GM06990 (cell line): Measurements from ENCODE around the gene ZBTB42.

ENCODE experiments used
- DNase-seq: peaks from one replicate; pipeline ENCODE4 v3.0.0-alpha.2; 2011; ENCODE audit not compliant: insufficient read length; ENCODE audit errors: extremely low read depth
- H3K27me3 ChIP-seq: replicated peaks from 2 replicates; pipeline ENCODE4 v1.6.0; 2011; ENCODE audit warnings: low read length; ENCODE audit not compliant: control insufficient read depth, insufficient read depth
- H3K36me3 ChIP-seq: 2 replicates; pipeline ENCODE4 v1.5.1; 2011; ENCODE audit warnings: low read length; ENCODE audit not compliant: control insufficient read depth, insufficient read depth
- H3K4me3 ChIP-seq: replicated peaks from 2 replicates; pipeline ENCODE4 v1.5.1; 2011; ENCODE audit warnings: low read depth, mild to moderate bottlenecking, control low read depth, low read length
- TF ChIP-seq, protein P1 (sequence below): IDR thresholded peaks from 2 replicates; pipeline ENCODE4 v1.5.1; 2011; ENCODE audit warnings: low read length, control low read depth, mild to moderate bottlenecking, inconsistent platforms; ENCODE audit not compliant: insufficient read depth, poor library complexity, severe bottlenecking

The ZBTB42 gene

GRCh38 chr14:104780513-104781030 lies 20.3 kb upstream of the ZBTB42 start:
- Histone ChIP-seq H3K4me3 (no peak overlapping the region), H3K27me3 (no peaks in the 10 kb centered on the region), H3K36me3 (peaks cover 12% of the 10 kb centered on the region)
- DNase-seq, result no peak
- TF ChIP-seq, protein P1, sequence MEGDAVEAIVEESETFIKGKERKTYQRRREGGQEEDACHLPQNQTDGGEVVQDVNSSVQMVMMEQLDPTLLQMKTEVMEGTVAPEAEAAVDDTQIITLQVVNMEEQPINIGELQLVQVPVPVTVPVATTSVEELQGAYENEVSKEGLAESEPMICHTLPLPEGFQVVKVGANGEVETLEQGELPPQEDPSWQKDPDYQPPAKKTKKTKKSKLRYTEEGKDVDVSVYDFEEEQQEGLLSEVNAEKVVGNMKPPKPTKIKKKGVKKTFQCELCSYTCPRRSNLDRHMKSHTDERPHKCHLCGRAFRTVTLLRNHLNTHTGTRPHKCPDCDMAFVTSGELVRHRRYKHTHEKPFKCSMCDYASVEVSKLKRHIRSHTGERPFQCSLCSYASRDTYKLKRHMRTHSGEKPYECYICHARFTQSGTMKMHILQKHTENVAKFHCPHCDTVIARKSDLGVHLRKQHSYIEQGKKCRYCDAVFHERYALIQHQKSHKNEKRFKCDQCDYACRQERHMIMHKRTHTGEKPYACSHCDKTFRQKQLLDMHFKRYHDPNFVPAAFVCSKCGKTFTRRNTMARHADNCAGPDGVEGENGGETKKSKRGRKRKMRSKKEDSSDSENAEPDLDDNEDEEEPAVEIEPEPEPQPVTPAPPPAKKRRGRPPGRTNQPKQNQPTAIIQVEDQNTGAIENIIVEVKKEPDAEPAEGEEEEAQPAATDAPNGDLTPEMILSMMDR, result no peak

GRCh38 chr14:104781271-104782077 lies 19.4 kb upstream of the ZBTB42 start:
- no peak for DNase-seq
- no peak overlapping the region for H3K4me3 ChIP-seq
- H3K27me3 ChIP-seq, result no peaks in the 10 kb centered on the region
- TF ChIP-seq, protein P1, result no peak
- peaks cover 11% of the 10 kb centered on the region for H3K36me3 ChIP-seq

DNA sequence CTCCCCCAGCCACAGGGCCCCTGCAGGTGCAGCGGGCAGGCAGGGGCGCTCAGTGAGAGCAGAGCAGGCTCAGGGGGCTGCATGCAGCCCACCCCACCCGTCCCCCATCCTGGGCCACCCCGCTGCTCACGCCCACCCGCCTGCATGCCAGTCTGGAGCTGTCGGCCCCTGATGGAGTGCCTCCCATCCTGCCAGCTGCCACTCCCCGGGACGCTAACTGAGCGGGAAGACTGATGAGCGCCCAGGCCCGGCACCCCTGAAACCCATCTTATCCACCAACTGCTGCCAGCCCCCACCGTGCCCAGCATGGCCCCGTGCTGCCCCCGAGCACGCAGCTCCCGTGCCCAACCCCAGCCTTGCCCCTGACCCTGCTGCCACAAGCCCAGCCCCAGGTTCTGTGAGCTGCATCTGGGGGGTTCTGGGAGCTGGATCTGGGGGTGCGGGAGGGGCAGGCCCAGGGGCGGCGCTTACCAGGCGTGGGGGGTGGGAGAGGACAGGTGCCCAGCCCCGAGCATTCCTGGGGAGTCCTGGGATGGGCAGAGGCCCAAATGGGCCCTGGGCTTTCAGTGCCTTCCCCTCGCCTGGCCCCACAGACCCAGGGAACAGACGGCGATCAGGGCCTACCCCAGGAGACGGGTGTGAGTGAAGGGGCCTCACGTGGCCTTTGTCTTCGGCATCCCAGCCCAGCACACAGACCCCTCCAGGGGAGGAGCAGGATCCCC lies 18.7 kb upstream of the ZBTB42 start:
- no peak overlapping the region for H3K4me3 ChIP-seq
- TF ChIP-seq, protein P1, result no peak
- peaks cover 7% of the 10 kb centered on the region for H3K36me3 ChIP-seq
- H3K27me3 ChIP-seq, result no peaks in the 10 kb centered on the region
- no peak for DNase-seq

DNA sequence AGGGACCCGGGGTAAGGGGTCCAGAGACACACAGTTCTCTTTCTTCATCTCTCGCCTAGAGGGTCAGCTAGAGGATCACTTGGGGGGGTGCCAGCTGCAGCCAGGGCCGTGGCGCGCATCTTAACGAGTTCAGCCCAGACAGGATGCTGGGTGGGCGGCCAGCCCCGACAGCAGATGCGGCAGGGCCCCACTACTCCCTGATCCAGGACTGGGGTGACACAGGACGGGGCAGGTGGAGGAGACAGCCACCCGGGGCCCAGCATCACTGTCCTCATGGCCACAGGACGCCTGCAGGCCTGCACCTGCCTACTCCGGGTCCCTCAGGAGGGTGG lies 18.1 kb upstream of the ZBTB42 start:
- H3K36me3 ChIP-seq, result peaks cover 11% of the 10 kb centered on the region
- no peak for DNase-seq
- no peak overlapping the region for H3K4me3 ChIP-seq
- TF ChIP-seq, protein P1, result no peak
- H3K27me3 ChIP-seq, result no peaks in the 10 kb centered on the region

GRCh38 chr14:104783484-104784217 lies 17.2 kb upstream of the ZBTB42 start:
- Histone ChIP-seq H3K27me3 (no peaks in the 10 kb centered on the region), H3K4me3 (no peak overlapping the region), H3K36me3 (peaks cover 11% of the 10 kb centered on the region)
- TF ChIP-seq, protein P1, result no peak
- DNase-seq, result no peak
